B cell (primary cell): Measurements from ENCODE around the gene FBN1. TPM values are rescaled to one million over a fixed set of nuclear protein-coding genes. Genes with fewer than 3 reads are reported as not detected.

Experiments used
- ATAC-seq: fragments of 200-7000 bp; cut with Tn5 transposase; one replicate; pipeline ENCODE4 v1.10.0; 2021; ENCODE audit warnings: low read depth, mild to moderate bottlenecking, moderate number of reproducible peaks, moderate library complexity
- CTCF ChIA-PET: fragments of 350-600 bp; sonication (Branson Sonifier 250); formaldehyde crosslinking; loops from one replicate; lab custom pipeline; 2021; ENCODE audit warnings: antibody characterized with exemption, inconsistent platforms; lab: Charles Lee
- POLR2A ChIA-PET: fragments of 350-600 bp; sonication (Branson Sonifier 250); formaldehyde crosslinking; loops from one replicate; lab custom pipeline; 2021; ENCODE audit warnings: antibody characterized with exemption; lab: Charles Lee
- DNase-seq: peaks from one replicate; pipeline ENCODE4 v3.0.0; 2013
- H2AFZ ChIP-seq: 2 replicates; pipeline ENCODE4 v1.6.1; 2012; ENCODE audit warnings: mild to moderate bottlenecking, low read depth, low read length; ENCODE audit not compliant: insufficient read depth, poor library complexity, severe bottlenecking
- H3K27ac ChIP-seq, 2 donors: 1 replicate in 1 of 2; 2 replicates in 1 of 2; pipeline ENCODE4 v1.5.1; 2012 to 2013; ENCODE audit warnings: low read length in 2 of 2, mild to moderate bottlenecking in 2 of 2, moderate library complexity in 1 of 2
- H3K27me3 ChIP-seq, 4 experiments: fragments of 200-600 bp in 1 of 4; sonication (generic) in 1 of 4; replicated peaks in 1 of 4; 1 replicate in 2 of 4; 2 replicates in 2 of 4; pipeline versions ENCODE4 v1.6.1 to v1.7.0; 2013 to 2016; ENCODE audit warnings: low read length in 3 of 4, mild to moderate bottlenecking in 2 of 4, mixed read lengths in 1 of 4, moderate library complexity in 1 of 4; ENCODE audit not compliant: insufficient read depth in 4 of 4, control insufficient read depth in 3 of 4; ENCODE audit errors: control extremely low read depth in 1 of 4
- H3K36me3 ChIP-seq, 2 experiments: replicated peaks in 1 of 2; 1 replicate in 1 of 2; 2 replicates in 1 of 2; pipeline versions ENCODE4 v1.6.1 to v1.7.1; 2013; ENCODE audit warnings: low read length in 1 of 2; ENCODE audit not compliant: insufficient read depth in 2 of 2, control insufficient read depth in 1 of 2; ENCODE audit errors: control extremely low read depth in 1 of 2, extremely low read depth in 1 of 2
- H3K4me1 ChIP-seq, 2 donors: fragments of 200-600 bp in 1 of 2; sonication (generic) in 1 of 2; 1 replicate in 1 of 2; 2 replicates in 1 of 2; pipeline versions ENCODE4 v1.5.1 to v1.6.1; 2013 to 2017; ENCODE audit warnings: low read length in 2 of 2; ENCODE audit not compliant: control insufficient read depth in 2 of 2, insufficient read depth in 2 of 2
- H3K4me2 ChIP-seq: replicated peaks from 2 replicates; pipeline ENCODE3; 2012; ENCODE audit warnings: mild to moderate bottlenecking, low read depth, low read length; ENCODE audit not compliant: poor library complexity, severe bottlenecking
- H3K4me3 ChIP-seq, 5 experiments: fragments of 200-600 bp in 1 of 5; sonication (generic) in 1 of 5; 1 replicate in 3 of 5; 2 replicates in 2 of 5; pipeline versions ENCODE4 v1.5.1 to v1.7.0; 2011 to 2016; ENCODE audit warnings: low read length in 4 of 5, mild to moderate bottlenecking in 4 of 5, low read depth in 2 of 5, control low read depth in 1 of 5, moderate library complexity in 1 of 5; ENCODE audit not compliant: insufficient read depth in 1 of 5; ENCODE audit errors: control extremely low read depth in 1 of 5, extremely low read depth in 1 of 5
- H3K79me2 ChIP-seq: fragments of 200-600 bp; sonication (generic); one replicate; pipeline ENCODE4 v1.6.0; 2016; ENCODE audit warnings: low read length; ENCODE audit not compliant: control insufficient read depth, insufficient read depth
- H3K9ac ChIP-seq: fragments of 200-600 bp; sonication (generic); 2 replicates; pipeline ENCODE4 v1.6.1; 2017; ENCODE audit warnings: mild to moderate bottlenecking, low read length, moderate library complexity
- H3K9me3 ChIP-seq, 3 donors: one replicate each; pipeline versions ENCODE4 v1.6.1 to v1.7.1; 2013; ENCODE audit warnings: low read length in 2 of 3; ENCODE audit not compliant: control insufficient read depth in 2 of 3, insufficient read depth in 1 of 3; ENCODE audit errors: control extremely low read depth in 1 of 3
- H4K20me1 ChIP-seq: 2 replicates; pipeline ENCODE4 v1.6.0; 2012; ENCODE audit warnings: mild to moderate bottlenecking, low read length; ENCODE audit not compliant: insufficient read depth, control insufficient read depth, poor library complexity, severe bottlenecking
- H3K27ac Mint-ChIP-seq: one replicate; pipeline ENCODE4 v1.8.0; 2021; ENCODE audit warnings: mixed read lengths
- H3K27me3 Mint-ChIP-seq: one replicate; pipeline ENCODE4 v1.8.0; 2021; ENCODE audit warnings: mixed read lengths
- H3K4me1 Mint-ChIP-seq: one replicate; pipeline ENCODE4 v1.8.0; 2021; ENCODE audit warnings: mixed read lengths
- H3K4me3 Mint-ChIP-seq: one replicate; pipeline ENCODE4 v1.8.0; 2021; ENCODE audit warnings: mixed read lengths
- H3K9me3 Mint-ChIP-seq: one replicate; pipeline ENCODE4 v1.8.0; 2022; ENCODE audit warnings: mixed read lengths; ENCODE audit not compliant: insufficient read depth
- CTCF ChIP-seq: fragments of 200-600 bp; IDR thresholded peaks from one replicate; pipeline ENCODE4 v1.8.0; 2022; ENCODE audit warnings: antibody characterized with exemption, mild to moderate bottlenecking
- EZH2 ChIP-seq: IDR thresholded peaks from 2 replicates; pipeline ENCODE4 v1.6.1; 2012; ENCODE audit warnings: borderline replicate concordance, low read depth, mild to moderate bottlenecking, moderate library complexity, low read length; ENCODE audit not compliant: insufficient read depth, poor library complexity, severe bottlenecking
- WGBS: methylation state at CpG from one replicate; pipeline ENCODE4 v1.1.5; 2013; ENCODE audit warnings: missing lambda C conversion rate; ENCODE audit not compliant: insufficient coverage; 5-methylcytosine and 5-hydroxymethylcytosine counted together
- intact Hi-C: fragments of 100-400 bp; cut with micrococcal nuclease; formaldehyde crosslinking; loops from one replicate; pipeline ENCODE4 v1.10.0; 2022
- polyA plus RNA-seq: library from polyadenylated mRNA; depleted of rRNA; stranded (reverse); fragments of >200 nt; gene quantifications from 2 replicates; pipeline ENCODE4 v1.2.3, GENCODE V29; 2012
- total RNA-seq, 2 donors: library from RNA; stranded (reverse); fragments of 120-200 nt in 1 of 2; gene quantifications; 1 replicate in 1 of 2; 2 replicates in 1 of 2; pipeline versions ENCODE4 v1.2.3 to v1.2.4, GENCODE V29; 2013 to 2022

Gene FBN1
- total and polyA plus RNA-seq, 2 donors (not counting 1 experiment from before 2014, with no cell fraction given), result 0.15 to 0.25 TPM

GRCh38 chr15:48550822-48551525 lies 94.5 kb downstream of the FBN1 start:
- Histone ChIP-seq H4K20me1 (no peaks in the 10 kb centered on the region), H3K36me3 (no peaks in the 10 kb centered on the region), H3K79me2 (no peaks in the 10 kb centered on the region), H3K4me1 (no peaks in the 10 kb centered on the region), H3K9ac (no peak overlapping the region), H3K9me3 (no peaks in the 10 kb centered on the region), H3K4me2 (no peak overlapping the region), H3K27ac (no peak overlapping the region), H2AFZ (no peak overlapping the region), H3K27me3 (no peaks in the 10 kb centered on the region), H3K4me3 (no peak overlapping the region)
- H3K4me3 Mint-ChIP-seq, result no peak overlapping the region
- intact Hi-C loops, result no loop called here
- ChIA-PET POLR2A (no interaction called here), CTCF (no interaction called here)
- H3K4me1 Mint-ChIP-seq, result no peaks in the 10 kb centered on the region
- peaks cover 3% of the 10 kb centered on the region for H3K27me3 Mint-ChIP-seq
- ATAC-seq (no peak), DNase-seq (no peak)
- no peak overlapping the region for H3K27ac Mint-ChIP-seq
- no peak for TF ChIP-seq EZH2
- TF ChIP-seq CTCF, result no peak
- H3K9me3 Mint-ChIP-seq, result no peaks in the 10 kb centered on the region
- WGBS, result 100% methylated on average over 1 of the region's 3 CpGs

- Mint-ChIP-seq H3K4me1 (no peaks in the 10 kb centered on the region), H3K4me3 (no peak overlapping the region), H3K9me3 (no peaks in the 10 kb centered on the region), H3K27ac (no peak overlapping the region), H3K27me3 (no peaks in the 10 kb centered on the region)
- Histone ChIP-seq H3K4me2 (no peak overlapping the region), H3K36me3 (no peaks in the 10 kb centered on the region), H3K79me2 (no peaks in the 10 kb centered on the region), H3K4me3 (no peak overlapping the region), H3K9me3 (no peaks in the 10 kb centered on the region), H3K9ac (no peak overlapping the region), H2AFZ (no peak overlapping the region), H4K20me1 (no peaks in the 10 kb centered on the region), H3K4me1 (no peaks in the 10 kb centered on the region), H3K27me3 (no peaks in the 10 kb centered on the region), H3K27ac (no peak overlapping the region)
- POLR2A ChIA-PET, result no interaction called here
- CTCF ChIA-PET, result no interaction called here
- no peak for TF ChIP-seq EZH2
- TF ChIP-seq CTCF, result no peak
- DNase-seq (no peak), ATAC-seq (no peak)
- intact Hi-C loops, result no loop called here
- no CpG with 5 or more reads among the region's 2 CpGs for WGBS
Measured at GRCh38 chr15:48548455-48548854, 97.1 kb downstream of the FBN1 start.
